K562 (cell line): Measurements from ENCODE around the gene ILK. TPM values are rescaled to one million over a fixed set of nuclear protein-coding genes. Genes with fewer than 3 reads are reported as not detected.

ENCODE experiments used
- FOXA3 ChIP-seq, 2 experiments: fragments of 450-650 bp in 1 of 2; sonication (generic) in 1 of 2; formaldehyde crosslinking; IDR thresholded peaks in 1 of 2; conservative IDR thresholded peaks in 1 of 2; 2 replicates each; pipeline versions ENCODE4 v1.4.0 to v1.8.0; 2020 to 2022; ENCODE audit warnings: mild to moderate bottlenecking in 2 of 2, missing genetic modification reagents in 1 of 2
- FOXK1 ChIP-seq: sonication (generic); formaldehyde crosslinking; IDR thresholded peaks from 2 replicates; pipeline ENCODE4 v1.8.0; 2022; ENCODE audit warnings: missing genetic modification reagents, mild to moderate bottlenecking, borderline replicate concordance
- HNRNPK ChIP-seq: fragments of 200-400 bp; formaldehyde crosslinking; IDR thresholded peaks from one replicate; pipeline ENCODE4 v1.6.1; 2018; ENCODE audit warnings: mild to moderate bottlenecking, low read depth, low read length; ENCODE audit not compliant: poor library complexity, severe bottlenecking
- HOMEZ ChIP-seq: fragments of 250-450 bp; sonication (Bioruptor Pico); IDR thresholded peaks from 2 replicates; pipeline ENCODE4 v1.4.0; 2020; ENCODE audit warnings: mild to moderate bottlenecking, moderate library complexity
- JUN ChIP-seq, 2 experiments: sonication (generic) in 1 of 2; formaldehyde crosslinking in 1 of 2; IDR thresholded peaks; 2 replicates each; pipeline versions ENCODE4 v1.6.1 to v1.8.0; 2012 to 2022; ENCODE audit warnings: borderline replicate concordance in 2 of 2, mild to moderate bottlenecking in 2 of 2, improper control_type of control experiment in 1 of 2, low read depth in 1 of 2, low read length in 1 of 2, missing genetic modification reagents in 1 of 2
- MAFF ChIP-seq: IDR thresholded peaks from 2 replicates; pipeline ENCODE4 v1.6.1; 2012; ENCODE audit warnings: low read length, improper control_type of control experiment
- NELFE ChIP-seq: IDR thresholded peaks from 2 replicates; pipeline ENCODE4 v1.6.1; 2011; ENCODE audit warnings: mild to moderate bottlenecking; ENCODE audit not compliant: insufficient read depth, insufficient read length
- NR2C1 ChIP-seq, 2 experiments: fragments of 450-650 bp; IDR thresholded peaks; 2 replicates each; pipeline ENCODE4 v1.6.1; 2017; ENCODE audit warnings: mild to moderate bottlenecking in 2 of 2, antibody characterized with exemption in 1 of 2, inconsistent platforms in 1 of 2, missing compliant biosample characterization in 1 of 2, missing genetic modification characterization in 1 of 2
- PKNOX1 ChIP-seq: fragments of 450-650 bp; IDR thresholded peaks from 2 replicates; pipeline ENCODE4 v1.6.1; 2016
- PRPF4 ChIP-seq: fragments of 200-400 bp; formaldehyde crosslinking; IDR thresholded peaks from one replicate; pipeline ENCODE4 v1.6.1; 2017; ENCODE audit warnings: low read length, low read depth, mild to moderate bottlenecking; ENCODE audit not compliant: insufficient read depth, poor library complexity, severe bottlenecking
- U2AF2 ChIP-seq: fragments of 200-400 bp; formaldehyde crosslinking; optimal IDR thresholded peaks from 2 replicates; pipeline ENCODE3; 2017; ENCODE audit warnings: low read depth, mild to moderate bottlenecking, low read length
- ZNF282 ChIP-seq: sonication (generic); formaldehyde crosslinking; IDR thresholded peaks from 2 replicates; pipeline ENCODE4 v1.8.1; 2023; ENCODE audit warnings: missing genetic modification reagents
- ZNF407 ChIP-seq: fragments of 450-650 bp; IDR thresholded peaks from 2 replicates; pipeline ENCODE4 v1.6.1; 2016; ENCODE audit warnings: low read depth
- ZNF668 ChIP-seq: fragments of 250-450 bp; sonication (Bioruptor Pico); IDR thresholded peaks from 2 replicates; pipeline ENCODE4 v1.8.0; 2022; ENCODE audit warnings: mild to moderate bottlenecking, inconsistent platforms
- ZNF76 ChIP-seq: fragments of 250-450 bp; sonication (Bioruptor Pico); IDR thresholded peaks from 2 replicates; pipeline ENCODE4 v1.4.0; 2020; ENCODE audit warnings: mild to moderate bottlenecking, moderate library complexity, borderline replicate concordance
- polyA plus RNA-seq, 8 experiments: library from polyadenylated mRNA; depleted of rRNA in 4 of 8; stranded (reverse) in 5 of 8; unstranded in 3 of 8; fragments of >200 nt; fragmentation: Nextera tagmentation in 2 of 8; fragmentation: Illumina TruSeq in 1 of 8; extraction: Ambion mirVana in 2 of 8; extraction: Trizol in 1 of 8; gene quantifications; 2 replicates each; pipeline versions ENCODE4 v1.2.1 to v1.2.3, GENCODE V29; 2011 to 2014; ENCODE audit warnings: inconsistent platforms in 1 of 8, missing spikeins in 1 of 8
- total RNA-seq, 7 experiments: library from RNA; depleted of rRNA in 6 of 7; stranded (reverse); fragments of >200 nt in 6 of 7; fragmentation: Illumina TruSeq in 2 of 7; extraction: Trizol in 2 of 7; gene quantifications; 2 replicates each; pipeline versions ENCODE4 v1.2.1 to v1.2.3, GENCODE V29; 2011 to 2021; ENCODE audit warnings: low replicate concordance in 1 of 7

The ILK gene
- total and polyA plus RNA-seq, 9 of the 15 experiments (the other 6 are each of a cell fraction or from before 2014, with no cell fraction given), result 43.3 to 95.9 (median 58.9) TPM

- TF ChIP-seq ZNF407, result no peak
- TF ChIP-seq NR2C1 (IDR thresholded peaks at IDR 0.05), result peak; percentile 92
- peak; percentile 91 for TF ChIP-seq NR2C1 (tag; IDR thresholded peaks at IDR 0.05)
- TF ChIP-seq FOXA3 (CRISPR knock-in tag; conservative IDR thresholded peaks at IDR 0.05 in 1 of 2, IDR thresholded peaks at IDR 0.05 in 1 of 2), result peak in 1 of 2 experiments; percentile 51; a peak in 2 of 4 replicates
- TF ChIP-seq ZNF668 (CRISPR knock-in tag), result no peak
- no peak for TF ChIP-seq PRPF4
- TF ChIP-seq PKNOX1, result no peak
- TF ChIP-seq JUN (IDR thresholded peaks at IDR 0.05; ENCODE audit: borderline replicate concordance, low read depth, low read length), result no peak
- no peak for TF ChIP-seq JUN (CRISPR knock-in tag; IDR thresholded peaks at IDR 0.05; ENCODE audit: borderline replicate concordance)
- TF ChIP-seq ZNF76 (CRISPR knock-in tag), result no peak
- no peak for TF ChIP-seq HNRNPK
- no peak for TF ChIP-seq NELFE
- no peak for TF ChIP-seq HOMEZ (CRISPR knock-in tag)
- TF ChIP-seq U2AF2, result no peak
- no peak for TF ChIP-seq MAFF
- no peak for TF ChIP-seq FOXK1 (CRISPR knock-in tag)
- TF ChIP-seq ZNF282 (CRISPR knock-in tag), result no peak
Observed at GRCh38 chr11:6635082-6635932, 31.7 kb downstream of the ILK start (continued).
